Suppressor macrophage treated with lipopolysaccharide for 1 hour (primary cell): ENCODE results near the gene FAM234B.
A peak's percentile ranks its signal among the peaks of the same experiment; 100 is the strongest.

ENCODE experiments used
- DNase-seq, 3 donors: peaks; one replicate each; pipeline ENCODE4 v3.0.0-alpha.2; 2020 to 2022

Gene FAM234B, protein sequence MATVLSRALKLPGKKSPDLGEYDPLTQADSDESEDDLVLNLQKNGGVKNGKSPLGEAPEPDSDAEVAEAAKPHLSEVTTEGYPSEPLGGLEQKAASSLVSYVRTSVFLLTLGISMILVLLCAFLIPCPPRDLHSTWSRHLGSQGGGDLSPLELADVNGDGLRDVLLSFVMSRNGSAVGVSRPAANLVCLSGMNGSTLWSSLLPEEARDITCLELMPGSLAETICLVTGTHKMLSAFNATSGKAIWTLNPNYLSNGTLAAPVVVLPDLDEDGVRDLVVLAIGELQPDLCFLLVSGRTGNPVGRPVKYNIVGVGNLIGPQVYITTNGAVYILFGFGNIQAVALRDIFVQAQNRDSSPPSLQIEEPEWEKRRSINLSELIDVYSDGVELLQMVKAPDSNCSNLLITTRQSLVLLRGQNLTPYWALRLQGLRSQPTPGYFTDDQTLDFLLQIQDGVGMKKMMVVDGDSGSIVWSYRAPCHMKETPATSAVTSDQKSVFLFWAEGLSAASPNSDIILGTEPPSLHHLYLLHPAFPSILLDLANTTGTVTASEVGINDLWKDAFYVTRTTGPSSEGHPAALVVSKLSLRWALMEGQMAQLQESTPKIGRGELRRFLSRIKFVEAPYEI

DNA sequence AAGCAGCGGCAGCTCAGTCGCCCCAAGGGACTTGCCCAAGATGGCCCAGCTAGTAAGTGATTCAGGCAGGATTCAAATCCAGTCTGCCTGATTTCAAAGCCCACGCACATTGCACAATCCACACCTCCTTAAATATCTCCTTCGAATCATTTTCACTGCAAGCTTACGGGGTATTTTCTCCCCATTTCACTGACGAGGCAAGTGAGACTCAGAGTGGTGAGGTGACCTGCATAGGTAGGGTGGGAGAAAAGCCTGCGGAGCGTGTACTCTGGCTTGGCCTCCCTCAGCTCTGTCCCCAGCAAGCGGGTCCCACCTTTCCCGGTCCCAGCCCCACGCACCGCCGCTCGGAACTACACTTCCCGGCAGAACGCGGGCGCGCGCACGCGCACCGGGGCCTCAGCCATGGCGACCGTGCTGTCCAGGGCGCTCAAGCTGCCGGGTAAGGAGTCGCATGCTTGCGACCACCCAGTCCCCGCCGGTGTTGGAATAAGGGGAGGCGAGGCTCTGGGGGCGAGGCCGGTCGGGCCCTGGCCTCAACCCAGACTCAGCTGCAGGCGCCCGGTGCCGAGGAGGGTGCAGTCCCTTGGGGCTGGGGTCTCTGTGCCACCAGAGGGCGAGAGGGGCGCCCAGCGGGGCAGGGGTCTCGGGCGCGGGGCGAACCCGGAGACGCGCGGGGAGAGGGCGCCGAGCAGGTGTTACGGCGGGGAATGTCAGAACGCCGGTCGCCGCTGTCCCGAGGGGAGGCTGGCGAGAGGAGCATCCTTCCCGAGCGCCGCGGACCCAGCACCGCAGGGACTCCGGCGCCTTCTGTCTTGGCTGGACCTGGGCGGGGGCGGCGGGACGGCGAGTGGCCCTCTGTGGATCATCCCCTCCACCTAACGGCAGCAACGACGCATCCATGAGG is at the start of gene FAM234B:
Gene FAM234B (plus strand): TSS at position 380 of the 904 bp plus-strand sequence. CDS start 23 bp downstream, at position 403.
- DNase-seq, result peak; percentile 76 to 93 (median 86)

DNA sequence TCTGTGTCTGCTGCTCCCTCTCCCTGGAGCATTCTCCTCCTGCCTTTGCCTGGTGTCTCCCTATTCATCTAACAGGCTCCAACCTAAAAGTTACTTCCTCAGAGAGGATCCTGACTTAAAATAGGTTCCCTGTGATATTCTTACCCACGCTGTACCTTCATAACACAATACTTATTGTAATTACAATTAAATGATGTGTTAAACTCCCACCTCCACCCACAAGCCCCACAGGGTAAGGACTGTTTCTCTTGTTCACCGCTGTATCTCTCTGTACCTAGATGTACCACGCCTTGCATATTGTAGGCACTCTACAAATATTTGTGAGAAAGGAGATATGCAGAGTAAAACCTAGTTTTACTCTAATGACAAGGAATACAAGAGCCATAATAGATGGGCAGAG is 49.1 kb upstream of the FAM234B start:
- DNase-seq, result no peak

DNA sequence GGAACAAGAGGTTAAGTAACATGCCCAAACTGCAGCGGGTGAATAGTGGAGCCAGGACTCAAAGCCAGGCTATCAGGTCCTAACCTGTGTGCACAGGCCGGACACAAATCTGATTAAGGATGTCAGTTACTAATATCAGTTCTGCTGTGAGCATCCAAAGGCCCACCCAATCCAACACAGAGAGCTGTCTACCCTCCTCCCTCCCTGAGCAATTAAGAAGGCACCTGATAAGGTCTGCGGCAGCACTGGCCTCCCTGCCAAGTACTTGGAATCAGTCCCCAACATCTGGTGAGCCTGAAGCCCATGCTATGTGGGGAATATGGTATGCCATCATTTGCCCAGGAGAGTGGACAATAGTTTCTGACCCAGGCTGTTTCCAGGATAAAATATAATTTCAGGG is 48.0 kb upstream of the FAM234B start:
- no peak for DNase-seq

DNA sequence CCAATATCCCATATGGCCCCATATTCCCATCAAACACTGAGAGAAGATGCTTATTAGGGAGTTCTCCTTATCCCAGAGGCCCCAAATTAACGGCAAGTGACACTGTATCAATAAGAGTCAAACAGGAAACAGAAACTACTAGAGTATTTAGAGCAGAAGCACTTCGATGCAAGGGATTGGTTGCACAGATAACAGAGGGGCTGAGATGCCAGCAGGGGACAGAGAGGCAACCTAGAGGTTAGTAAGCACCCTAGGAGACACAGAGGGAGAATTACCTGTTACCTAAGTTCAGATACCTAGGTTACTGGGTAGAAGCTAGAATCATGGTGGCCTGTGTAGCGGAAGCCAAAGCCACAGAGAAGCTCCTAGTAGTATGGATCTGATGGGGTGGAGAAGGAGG is 47.0 kb upstream of the FAM234B start:
- no peak for DNase-seq

DNA sequence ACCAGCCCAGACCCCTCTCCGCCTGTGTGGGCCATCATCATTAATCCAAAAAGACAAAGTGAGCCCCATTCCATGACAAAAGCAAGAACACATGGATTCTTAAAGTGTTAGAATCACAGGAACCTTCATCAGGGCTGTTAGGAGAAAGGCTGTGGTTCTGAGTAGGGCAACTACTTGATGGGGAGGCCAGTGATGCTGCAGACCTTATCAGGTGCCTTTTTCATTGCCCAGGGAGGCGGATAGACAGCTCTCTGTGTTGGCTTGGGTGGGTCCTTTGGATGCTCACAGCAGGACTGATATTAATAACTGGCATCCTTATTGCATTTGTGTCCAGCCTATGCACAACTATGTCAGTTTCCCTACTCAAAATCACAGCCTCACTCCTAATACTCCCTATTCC is 46.4 kb upstream of the FAM234B start:
- no peak for DNase-seq

DNA sequence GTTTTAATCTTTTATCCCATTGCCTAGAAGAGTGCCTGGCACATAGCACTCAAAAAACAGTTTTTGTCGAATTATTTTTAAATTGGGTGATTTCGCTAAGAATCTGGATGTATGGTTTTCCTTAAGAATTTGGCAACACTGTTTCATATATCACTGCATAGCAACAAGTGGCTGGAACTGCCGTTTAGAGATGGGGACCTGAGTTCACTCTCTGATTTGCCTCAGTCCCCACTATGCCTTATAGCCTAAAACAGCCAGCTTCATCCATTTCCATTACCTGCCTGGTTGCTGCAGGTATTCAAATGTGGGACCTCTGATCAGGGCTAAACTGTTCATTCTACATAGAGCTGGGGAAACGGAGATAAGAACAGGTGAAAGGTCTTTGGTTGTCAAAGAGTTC is 45.9 kb upstream of the FAM234B start:
- no peak for DNase-seq

DNA sequence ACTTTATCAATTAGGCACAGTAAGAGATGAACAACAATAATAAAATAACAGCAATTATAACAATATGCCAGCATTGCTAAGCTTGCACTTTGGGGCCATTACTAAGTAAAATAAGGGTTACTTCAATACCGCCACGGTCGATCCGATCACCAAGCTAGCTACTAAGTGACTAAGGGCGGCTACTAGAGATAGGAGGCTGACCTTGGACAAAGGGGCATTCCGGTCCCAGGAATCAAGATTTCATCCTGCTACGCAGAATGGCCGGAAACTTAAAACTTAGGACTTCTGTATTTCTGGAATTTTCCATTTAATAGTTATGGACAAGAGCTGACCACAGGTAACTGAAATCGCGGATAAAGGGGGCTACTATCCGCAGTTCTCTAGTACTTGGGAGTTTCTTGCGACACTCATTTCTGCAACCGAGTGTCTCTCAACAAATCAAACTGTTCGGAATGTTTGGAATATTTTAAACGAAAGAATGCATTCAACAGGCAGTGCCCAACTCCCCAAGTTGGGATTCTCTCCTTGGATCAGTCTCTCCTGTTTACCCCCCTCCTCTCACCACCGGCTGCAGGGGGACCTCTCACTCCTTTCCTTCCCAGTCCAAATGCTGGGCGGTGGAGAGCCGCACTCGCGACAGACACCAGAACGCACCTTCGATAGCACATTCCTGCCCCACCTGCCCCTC is 44.8 kb upstream of the FAM234B start:
- no peak for DNase-seq

DNA sequence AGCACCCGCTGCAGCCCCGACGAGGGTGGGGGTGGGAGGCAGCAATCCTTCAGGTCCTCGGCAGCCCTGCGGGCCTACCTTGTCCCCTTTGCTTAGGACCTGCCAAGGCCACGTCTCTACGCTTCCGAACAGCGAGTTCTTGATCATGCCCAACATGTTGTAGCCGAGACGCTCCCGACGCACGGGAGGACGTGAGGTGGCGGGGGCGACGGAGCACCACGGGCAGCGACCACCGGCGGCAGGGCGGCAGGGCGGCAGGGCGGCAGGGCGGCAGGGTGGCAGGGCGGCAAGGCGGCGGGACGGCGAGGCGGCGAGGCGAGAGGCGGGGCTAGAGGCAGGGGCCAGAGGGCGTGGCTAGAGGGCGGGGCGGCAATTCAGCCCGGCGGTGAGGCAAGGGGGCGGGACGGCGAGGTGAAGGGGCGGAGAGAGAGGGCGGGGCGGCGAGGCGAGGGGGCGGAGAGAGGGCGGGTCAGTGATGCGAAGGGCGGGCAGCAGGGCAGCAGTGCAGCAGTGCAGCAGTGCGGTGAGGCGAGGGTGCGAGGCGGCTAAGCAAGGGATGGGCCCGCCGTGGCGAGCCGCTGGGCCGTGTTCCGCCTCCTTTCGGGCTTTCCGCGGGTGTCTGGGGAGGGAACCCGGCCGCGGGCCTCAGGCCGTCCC is 44.1 kb upstream of the FAM234B start, which contains the start of gene HEBP1:
Gene HEBP1 (minus strand): TSS at position 307 of the 657 bp plus-strand sequence. CDS start 151 bp downstream, at position 156.
- DNase-seq, result peak; percentile 93 to 99 (median 98)

DNA sequence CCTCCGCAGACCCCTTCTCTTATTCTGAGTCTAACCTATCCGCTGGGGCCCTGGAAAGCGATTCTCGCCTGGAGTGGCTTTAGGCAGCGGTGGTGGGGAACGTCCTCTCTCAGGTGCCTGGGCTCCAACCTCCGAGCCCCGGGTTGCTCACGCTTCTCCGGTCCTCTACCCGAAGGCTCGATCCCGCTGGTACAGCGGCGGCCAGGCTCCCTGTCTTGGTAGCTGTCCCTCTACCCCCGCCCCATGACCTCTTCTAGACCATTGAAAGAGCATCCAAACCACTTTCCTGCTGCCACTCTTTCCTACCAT is 43.6 kb upstream of the FAM234B start:
- peak in 2 of 3 donors; percentile 35 to 64 for DNase-seq

DNA sequence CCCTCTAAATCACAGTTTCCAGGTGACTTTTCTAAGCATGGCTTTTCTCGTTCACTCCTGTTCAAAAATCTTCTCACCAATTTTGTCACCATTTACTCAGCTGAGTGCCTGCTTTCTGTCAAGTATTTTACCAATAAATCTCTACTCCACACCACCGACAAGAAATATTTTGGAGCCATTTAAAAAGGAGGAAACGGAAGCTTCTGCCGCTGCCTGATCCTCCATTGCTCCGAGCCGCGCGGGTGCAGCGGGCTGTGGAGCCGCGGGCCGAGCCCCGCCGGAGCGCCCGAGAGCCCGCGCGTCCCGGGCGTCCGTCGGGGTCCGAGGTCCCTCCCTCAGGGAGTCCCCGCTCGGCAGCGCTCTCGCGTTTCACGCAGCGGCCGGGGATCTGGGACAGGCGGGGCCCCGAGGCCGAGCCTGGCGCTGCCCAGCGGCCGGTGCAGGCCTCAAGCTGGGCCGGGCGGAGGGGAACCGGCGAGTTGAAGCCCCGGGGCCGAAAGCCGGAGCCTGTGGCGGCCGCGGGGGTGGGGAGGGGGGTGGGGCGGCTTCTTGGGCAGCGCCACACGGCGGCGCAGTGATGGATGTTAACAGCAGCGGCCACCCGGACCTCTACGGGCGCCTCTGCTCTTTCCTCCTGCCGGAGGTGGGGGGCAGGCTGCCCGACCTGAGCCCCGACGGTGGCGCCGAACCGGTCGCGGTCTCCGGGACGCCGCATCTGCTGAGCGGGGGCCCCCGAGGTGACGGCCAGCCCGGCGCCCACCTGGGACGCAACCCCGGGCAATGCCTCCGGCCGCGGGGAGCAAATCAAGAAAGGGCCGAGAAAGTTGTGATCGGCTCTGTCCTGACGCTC is 43.0 kb upstream of the FAM234B start:
- peak; percentile 68 to 88 (median 76) for DNase-seq

DNA sequence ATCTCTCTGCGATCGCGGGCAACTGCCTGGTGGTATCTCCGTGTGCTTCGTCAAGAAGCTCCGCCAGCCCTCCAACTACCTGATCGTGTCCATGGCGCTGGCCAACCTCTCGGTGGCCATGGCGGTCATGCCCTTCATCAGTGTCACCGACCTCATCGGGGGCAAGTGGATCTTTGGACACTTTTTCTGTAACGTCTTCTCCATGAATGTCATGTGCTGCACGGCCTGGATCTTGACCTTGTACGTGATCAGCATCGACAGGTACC is 42.5 kb upstream of the FAM234B start:
- no peak for DNase-seq

DNA sequence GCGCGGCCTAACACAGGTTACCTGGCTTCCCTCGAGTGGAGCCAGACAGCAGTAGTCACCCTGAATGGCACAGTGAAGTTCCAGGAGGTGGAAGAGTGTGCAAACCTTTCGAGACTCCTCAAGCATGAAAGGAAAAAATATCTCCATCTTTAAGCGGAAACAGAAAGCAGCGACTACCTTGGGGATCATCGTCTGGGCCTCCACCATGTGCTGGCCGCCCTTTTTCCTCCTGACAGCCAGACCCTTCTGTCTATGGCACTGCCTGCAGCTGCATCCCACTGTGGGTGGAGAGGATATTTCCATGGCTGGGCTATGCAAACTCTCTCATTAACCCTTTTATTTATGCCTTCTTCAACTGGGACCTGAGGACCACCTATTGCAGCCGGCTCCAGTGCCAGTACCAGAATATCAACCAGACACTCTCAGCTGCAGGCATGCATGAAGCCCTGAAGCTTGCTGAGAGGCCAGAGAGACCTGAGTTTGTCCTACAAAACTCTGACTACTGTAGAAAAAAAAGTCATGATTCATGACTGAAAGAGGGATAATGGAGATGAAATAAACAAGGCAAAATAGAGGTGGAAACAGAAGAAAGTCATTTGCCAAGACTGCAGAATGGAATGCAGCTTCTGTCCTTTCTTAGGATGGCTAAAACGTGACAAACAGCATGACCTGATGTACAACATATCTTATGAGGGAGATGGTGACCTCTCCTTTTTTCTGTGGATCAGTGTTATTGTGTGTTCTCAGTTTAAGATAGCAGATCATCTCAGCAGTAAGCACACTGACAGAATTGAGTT is 41.7 kb upstream of the FAM234B start:
- DNase-seq, result no peak

DNA sequence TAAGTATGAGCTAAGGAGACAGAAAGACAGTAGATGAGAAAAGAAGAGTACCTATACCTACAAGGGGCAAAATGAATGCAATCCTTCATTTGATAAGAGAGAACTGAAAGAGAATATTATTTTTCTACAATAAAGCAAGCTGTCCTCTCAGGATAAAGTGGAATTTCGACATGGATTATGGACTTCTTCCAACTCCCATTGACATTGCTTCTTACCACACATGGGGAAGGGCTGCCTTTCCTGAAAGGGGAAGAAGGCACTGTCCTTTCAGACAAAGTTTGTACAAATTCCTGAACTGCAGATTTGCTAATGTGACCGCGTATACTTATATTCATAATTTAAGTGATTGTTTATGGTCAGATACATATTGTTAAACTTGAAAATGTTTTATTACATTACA is 39.8 kb upstream of the FAM234B start:
- peak; percentile 39 to 46 (median 41) for DNase-seq

DNA sequence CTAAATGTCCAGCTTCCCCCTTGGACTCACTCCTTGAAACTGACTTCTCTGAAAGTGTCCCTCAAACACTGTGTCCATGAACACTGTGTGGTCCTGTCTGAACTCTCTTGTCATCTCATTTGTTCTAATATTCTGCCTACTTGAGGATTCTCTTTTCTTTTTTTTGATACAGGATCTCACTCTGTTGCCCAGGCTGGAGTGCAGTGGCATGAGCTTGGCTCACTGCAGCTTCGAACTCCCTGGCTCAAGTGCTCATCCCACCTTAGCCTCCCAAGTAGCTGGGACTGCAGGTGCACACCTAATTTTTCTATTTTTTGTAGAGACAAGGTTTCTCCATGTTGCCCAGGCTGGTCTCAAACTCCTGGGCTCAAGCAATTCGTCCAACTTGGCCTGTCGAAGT is 39.2 kb upstream of the FAM234B start:
- DNase-seq, result peak in 1 of 3 donors; percentile 13

DNA sequence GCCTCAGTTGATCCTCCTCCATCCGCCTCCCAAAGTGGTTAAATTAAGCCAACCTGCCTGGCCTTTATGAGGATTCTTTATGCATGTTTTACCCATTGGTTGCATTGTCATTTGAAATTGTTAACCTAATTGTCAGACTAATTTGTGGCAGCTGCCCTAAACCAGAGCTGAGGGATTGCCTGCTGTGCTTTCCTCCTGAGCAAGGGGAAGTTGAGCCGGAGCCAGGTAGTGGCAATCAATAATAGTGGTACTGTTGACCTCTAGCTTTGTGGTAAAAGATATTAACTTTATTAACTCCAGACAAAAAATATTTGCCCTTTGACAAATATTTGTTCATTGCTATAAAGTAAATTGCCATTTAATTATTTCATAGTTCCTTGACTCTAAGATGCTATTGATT is 38.5 kb upstream of the FAM234B start:
- DNase-seq, result no peak

DNA sequence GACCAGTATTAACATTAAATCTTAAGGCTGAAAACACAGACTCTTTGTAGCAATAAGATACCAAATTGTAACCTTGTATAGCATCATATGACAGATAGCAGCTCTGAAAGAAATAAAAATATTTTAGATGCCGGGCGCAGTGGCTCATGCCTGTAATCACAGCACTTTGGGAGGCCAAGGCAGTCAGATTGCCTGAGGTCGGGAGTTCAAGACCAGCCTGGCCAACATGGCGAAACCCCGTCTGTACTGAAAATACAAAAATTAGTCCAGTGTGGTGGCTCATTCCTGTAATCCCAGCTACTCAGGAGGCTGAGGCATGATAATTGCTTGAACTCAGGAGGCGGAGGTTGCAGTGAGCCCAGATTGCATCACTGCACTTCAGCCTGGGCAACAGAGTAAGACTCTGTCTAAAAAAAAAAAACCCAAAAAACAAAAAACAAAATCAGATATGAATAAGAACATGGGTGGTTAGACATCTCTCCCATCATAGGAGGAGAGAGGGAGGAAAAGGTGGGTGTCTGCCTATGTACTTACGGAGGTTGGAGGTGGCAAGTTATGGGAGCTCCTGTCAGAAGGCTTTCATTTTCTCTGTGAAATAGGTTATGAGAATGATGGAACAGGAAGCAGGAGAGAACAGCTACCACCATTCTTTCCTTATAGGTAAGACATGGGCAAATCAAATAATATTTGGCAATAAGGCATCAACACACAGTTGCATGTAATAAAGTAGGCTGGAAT is 36.5 kb upstream of the FAM234B start:
- no peak for DNase-seq

DNA sequence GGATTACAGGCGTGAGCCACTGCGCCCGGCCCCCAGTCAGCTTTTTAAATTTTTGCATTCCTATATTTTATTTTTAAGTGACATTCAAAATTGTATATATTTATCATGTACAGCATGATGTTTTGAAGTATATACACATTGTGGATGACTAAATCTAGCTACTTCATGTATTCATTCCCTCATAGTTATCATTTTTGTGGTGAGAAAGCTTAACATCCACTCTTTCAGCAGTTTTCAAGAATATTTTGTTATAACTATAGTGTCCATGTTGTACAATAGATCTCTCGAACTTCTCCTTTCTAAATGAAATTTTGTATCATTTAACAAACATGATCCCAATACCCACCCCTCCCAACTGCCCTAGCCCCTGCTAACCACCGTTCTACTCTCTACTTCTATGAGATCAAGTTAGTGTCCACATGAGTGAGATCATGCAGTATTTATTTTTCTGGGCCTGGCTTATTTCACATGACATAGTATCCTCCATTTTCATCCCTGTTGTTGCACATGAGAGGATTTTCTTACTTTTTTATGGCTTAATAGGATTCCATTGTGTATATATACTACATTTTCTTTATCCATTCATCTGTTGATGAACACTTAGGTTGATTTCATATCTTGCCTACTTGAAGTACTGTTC is 35.3 kb upstream of the FAM234B start:
- no peak for DNase-seq

DNA sequence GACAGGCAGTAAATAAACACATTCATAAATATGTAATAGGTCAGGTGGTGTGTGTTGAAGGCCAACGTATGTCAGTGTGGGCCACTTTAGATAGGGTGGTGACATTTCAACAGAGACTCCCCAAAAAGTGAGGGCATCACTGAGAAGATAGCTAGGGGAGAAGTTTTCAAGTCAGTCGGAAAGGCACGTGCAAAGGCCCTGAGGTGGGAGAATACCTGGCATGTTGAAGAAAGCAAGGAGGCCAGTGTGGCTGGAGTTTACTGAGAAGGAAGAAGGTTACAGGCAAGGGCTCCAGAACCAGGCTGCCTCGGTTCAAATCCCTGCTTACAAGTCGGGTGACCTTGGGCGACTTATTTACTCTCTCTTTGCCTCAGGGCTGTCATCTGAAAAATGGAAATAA is 33.1 kb upstream of the FAM234B start:
- DNase-seq, result no peak

DNA sequence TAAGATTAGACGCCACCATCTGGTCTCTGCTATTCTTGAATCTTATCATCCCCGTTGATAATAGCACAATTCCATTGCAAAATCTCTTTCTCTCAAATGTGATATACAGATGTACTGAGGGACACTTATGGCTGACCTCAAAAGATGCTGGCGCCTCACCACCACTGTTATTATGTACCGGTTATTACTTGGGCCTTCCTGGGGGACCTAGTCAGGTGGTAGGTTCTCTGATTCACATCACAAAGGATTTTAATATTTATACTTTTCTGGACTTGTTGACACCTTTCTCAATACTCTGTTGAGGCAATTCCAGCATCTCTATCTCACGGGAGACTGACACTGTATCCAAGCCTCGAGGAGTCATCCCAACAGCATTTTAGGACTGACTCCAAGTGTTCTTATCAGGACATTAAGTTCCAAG is 21.3 kb upstream of the FAM234B start:
- no peak for DNase-seq
